ENCODE data around the gene KRT39.
"Not testable (repeated sequence)": the region's sequence is repeated elsewhere in the genome, so short reads cannot be mapped to it uniquely, and the experiment has no call there.

Gene KRT39

DNA sequence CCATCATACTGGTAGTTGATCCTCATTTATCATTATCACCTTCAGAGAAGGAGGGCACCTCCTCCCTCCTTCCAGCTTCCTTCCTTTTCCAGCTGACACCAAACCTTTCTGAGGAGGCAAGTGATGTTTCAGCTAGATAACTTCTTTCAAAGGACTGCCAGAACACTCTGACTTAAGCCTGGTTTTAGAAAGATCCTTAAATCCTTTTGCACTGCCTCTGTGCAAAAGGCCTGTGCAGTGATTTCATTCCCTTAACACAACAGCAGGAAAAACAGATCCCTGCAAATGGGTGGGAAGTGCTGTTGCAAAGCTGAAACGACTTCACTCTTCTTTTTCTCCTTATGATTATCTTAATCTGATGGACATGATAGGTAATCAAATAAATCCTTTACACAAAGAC, 22.2 kb downstream of the KRT39 start:
- DNase-seq (ENCODE audit: insufficient read length, low spot score), result no peak
- FAIRE-seq, result no peak

- peak; percentile 16 for FAIRE-seq
Measured at GRCh38 chr17:40942553-40942952, 24.2 kb downstream of the KRT39 start.

GRCh38 chr17:40940266-40940665, 26.5 kb downstream of the KRT39 start:
- FAIRE-seq, result peak; percentile 16
- no peak for DNase-seq (ENCODE audit: insufficient read length, low spot score)

More at GRCh38 chr17:40942553-40942952, 24.2 kb downstream of the KRT39 start:
- DNase-seq (ENCODE audit: insufficient read length, low spot score), result no peak

DNA sequence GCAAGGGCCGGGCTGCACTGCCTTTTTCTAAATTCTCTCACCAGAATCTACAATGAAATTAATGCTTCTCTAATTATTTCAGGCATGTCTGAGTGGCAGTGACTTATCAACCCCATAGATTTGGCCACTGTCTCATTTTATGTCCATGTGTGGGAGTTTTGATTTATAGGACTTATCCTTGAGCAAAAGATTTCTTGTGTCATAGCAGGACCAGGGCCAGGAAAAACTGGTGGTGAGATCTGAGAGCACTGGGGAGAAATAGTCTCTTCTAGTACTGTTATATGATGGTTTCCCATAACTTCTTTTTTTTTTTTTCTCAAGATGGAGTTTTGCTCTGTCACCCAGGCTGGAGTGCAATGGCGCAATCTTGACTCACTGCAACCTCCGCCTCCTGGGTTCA, 27.8 kb downstream of the KRT39 start:
- no peak for FAIRE-seq
- DNase-seq (ENCODE audit: insufficient read length, low spot score), result no peak

DNA sequence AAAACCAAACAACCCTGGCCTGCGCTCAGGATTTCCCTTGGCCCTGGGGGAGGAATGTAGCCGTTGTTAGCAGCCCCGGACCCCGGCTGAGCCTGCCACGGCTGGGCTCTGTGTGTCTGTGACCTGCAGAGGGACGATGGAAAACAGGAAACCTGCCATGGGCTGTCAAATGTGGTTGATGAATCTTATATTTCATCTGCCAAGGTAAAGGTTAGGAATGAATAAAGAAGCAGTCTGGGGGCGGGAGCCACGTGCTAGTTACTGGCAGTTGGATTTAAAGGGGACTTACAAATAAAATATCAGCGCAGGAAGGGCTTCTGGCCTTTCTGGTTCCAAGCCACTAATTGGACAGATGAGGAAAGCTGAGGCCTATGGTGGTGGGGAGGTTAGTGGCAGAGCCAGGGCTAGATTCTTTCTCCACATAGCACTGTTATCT, 29.3 kb downstream of the KRT39 start, which contains the start of gene KRT23:
Gene KRT23 (minus strand): TSS at position 263 of the 436 bp plus-strand sequence. CDS start 1,043 bp downstream, outside the sequence.
- FAIRE-seq, result no peak
- DNase-seq (ENCODE audit: insufficient read length, low spot score), result no peak

DNA sequence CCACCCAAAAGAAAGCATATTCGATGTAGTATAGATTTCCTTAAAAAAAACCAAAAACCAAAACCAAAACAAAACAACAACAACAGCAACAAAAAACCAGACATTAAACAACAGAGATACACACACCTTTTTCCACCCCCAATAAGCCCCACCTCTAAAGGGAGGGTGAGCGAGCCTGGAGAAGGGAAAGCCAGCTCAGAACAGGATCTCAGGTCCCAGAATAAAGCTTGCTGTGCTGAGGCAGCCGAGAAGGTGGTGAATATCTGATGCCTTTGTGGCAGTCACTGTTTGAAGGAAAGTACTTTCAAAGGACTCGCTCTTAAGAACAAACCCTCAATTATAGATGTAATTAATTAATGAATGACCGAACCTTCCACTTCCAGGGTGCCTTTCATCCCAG, 29.8 kb downstream of the KRT39 start:
- no peak for DNase-seq (ENCODE audit: insufficient read length, low spot score)
- no peak for FAIRE-seq

GRCh38 chr17:40936437-40936971, 30.2 kb downstream of the KRT39 start:
- DNase-seq (ENCODE audit: insufficient read length, low spot score) (no peak), FAIRE-seq (peak; percentile 42)

DNA sequence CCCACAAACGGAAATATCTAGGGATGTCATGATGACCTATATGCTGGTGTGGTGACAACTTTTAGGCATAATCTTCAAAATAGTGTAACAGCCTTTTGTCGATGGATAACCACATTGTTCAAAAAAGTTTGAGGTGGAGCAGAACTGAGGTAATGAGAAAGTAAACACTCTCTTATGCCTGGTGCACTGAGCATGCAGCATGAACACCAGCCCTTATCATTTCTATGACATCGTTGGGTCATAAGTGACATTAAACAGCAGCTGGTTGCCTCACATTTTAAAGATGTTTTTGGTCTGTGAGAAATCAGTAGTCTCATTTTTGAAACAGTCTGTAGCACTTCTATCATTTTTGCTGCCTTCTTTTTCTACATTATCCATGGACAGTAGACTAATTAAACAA, 31.1 kb downstream of the KRT39 start:
- DNase-seq (ENCODE audit: insufficient read length, low spot score) (no peak), FAIRE-seq (peak; percentile 63)

DNA sequence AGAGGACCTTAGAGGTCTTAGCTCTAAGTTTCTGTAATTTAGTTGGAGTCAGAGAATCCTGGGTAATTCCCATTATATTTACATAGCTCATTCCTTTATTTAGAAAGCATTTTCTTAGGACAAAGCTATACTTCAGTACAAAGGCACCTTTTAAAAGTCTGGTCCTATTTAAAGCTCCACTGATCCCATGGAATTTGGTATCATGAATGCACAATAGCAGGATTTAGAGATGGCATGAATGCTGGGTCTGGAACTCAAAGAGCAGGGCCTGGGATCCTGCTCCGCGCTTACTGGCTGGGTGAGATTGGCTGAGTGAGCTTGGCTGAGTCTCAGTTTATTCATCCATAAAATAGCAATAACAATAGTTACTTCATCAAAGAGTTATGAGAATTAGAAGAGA, 34.1 kb downstream of the KRT39 start:
- DNase-seq (ENCODE audit: insufficient read length, low spot score), result no peak
- FAIRE-seq, result no peak

GRCh38 chr17:40931311-40931710, 35.4 kb downstream of the KRT39 start:
- no peak for FAIRE-seq

DNA sequence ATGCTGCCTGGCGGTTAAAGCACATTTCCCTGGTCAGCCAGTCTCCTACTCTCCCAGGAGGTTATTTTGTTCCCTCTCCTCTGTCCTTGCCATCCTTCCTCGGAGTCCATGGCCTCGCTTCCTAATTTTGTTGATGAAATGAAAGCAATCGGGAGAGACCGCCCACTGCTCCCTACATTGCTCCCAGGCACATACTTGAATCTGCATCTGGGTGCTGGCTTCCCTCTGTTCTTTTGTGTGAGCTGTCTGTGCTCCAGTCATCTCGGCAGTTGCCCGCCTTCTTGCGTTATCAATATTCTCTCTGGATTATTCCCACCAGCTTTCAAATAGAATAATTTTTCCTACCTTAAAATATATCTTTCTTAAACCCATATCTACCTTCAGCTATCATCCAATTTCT, 40.4 kb downstream of the KRT39 start:
- DNase-seq (ENCODE audit: insufficient read length, low spot score) (no peak), FAIRE-seq (no peak)

More at GRCh38 chr17:40931311-40931710, 35.4 kb downstream of the KRT39 start:
- no peak for DNase-seq (ENCODE audit: insufficient read length, low spot score)

DNA sequence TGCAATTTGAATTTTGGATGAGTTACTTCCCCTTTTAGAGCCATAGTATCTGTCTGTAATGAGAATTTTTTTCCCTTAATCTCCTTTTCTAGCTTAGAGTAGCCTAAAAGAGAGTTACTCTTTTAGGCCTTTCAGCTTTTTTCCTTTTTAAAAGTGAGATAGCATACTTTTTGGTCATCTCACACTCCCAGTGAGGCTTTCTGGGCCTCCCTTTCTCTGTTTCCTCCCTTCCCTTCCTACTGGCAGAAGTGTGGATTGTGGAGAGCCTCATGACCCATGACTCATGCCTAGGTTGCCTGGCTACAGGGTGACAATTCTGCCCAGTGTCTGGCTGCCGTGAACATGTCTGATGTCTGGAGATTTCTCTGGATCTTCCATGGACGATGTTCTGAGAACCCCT, 44.5 kb downstream of the KRT39 start:
- peak; percentile 67 for DNase-seq (ENCODE audit: insufficient read length, low spot score)
- peak; percentile 92 for FAIRE-seq

DNA sequence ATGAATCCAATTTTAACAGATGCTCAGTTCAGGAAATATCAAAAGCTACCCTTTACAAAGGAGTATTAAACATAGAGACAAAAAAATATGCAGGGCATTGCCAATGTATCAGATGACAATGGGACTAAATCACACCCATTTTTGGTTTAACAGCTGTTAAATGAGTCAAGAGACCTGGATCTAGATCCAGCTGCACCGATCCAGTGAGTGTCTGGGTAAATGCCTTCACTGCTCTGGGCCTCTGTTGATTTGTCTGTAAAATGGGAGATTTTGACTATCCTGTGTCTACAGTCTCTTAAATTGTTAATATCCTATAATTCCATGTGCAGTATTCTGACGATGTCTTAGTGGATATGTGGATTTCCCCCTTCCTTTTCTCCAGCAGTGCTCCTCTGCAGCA, 45.7 kb downstream of the KRT39 start:
- FAIRE-seq (no peak), DNase-seq (ENCODE audit: insufficient read length, low spot score) (no peak)

- DNase-seq (ENCODE audit: insufficient read length, low spot score); FAIRE-seq: not testable (repeated sequence)
Measured at GRCh38 chr17:40917116-40917515, 49.6 kb downstream of the KRT39 start.

GRCh38 chr17:40916366-40916765, 50.4 kb downstream of the KRT39 start:
- DNase-seq (ENCODE audit: insufficient read length, low spot score) (no peak), FAIRE-seq (no peak)

- DNase-seq (ENCODE audit: insufficient read length, low spot score), result no peak
Measured at GRCh38 chr17:40915721-40916256, 51.0 kb downstream of the KRT39 start.

GRCh38 chr17:40915199-40915661, 51.5 kb downstream of the KRT39 start:
- FAIRE-seq (no peak), DNase-seq (ENCODE audit: insufficient read length, low spot score) (peak; percentile 85)

More at GRCh38 chr17:40915721-40916256, 51.0 kb downstream of the KRT39 start:
- no peak for FAIRE-seq

- DNase-seq (ENCODE audit: insufficient read length, low spot score), result no peak
Measured at GRCh38 chr17:40914075-40914855, 52.5 kb downstream of the KRT39 start.

GRCh38 chr17:40912486-40913210, 54.1 kb downstream of the KRT39 start:
- no peak for FAIRE-seq
- no peak for DNase-seq (ENCODE audit: insufficient read length, low spot score)

More at GRCh38 chr17:40914075-40914855, 52.5 kb downstream of the KRT39 start:
- no peak for FAIRE-seq

DNA sequence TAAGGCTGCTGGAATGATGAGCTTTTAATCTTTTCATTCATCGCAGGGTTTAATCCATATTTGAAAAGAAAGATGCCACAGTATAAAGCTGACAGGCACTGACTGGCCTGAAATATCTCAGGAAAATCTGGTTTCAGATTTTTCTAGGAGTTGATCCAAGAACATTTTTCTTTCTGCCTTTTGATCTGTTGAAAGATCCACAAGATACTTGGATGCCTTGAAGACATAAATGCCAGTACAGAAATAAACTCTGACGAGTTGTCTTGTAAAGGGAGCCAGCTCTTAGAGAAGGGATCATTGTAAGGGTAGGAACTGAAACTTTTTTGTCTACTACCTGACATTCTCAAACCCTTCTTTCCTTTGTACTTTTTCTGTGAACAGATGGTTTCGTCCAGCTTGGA, 56.3 kb downstream of the KRT39 start:
- FAIRE-seq (no peak), DNase-seq (ENCODE audit: insufficient read length, low spot score) (no peak)

DNA sequence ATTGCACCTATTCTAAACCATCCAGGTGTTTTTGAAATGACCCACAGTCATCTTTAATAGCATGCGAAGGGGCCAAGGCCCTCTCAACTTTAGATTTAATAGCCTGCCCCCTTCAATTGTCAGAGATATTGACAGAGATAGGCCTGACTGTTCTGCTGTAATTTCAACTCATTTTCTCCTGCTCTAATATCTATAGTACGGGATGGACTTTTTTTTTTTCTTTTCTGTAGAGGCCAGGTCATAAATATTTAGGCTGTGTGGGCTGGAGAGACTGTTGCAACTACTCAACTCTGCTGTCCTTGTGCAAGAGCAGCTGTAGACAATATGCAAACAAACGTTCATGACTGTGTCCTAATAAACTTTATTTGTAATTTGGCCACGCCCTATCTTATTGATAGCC, 57.0 kb downstream of the KRT39 start:
- DNase-seq (ENCODE audit: insufficient read length, low spot score) (no peak), FAIRE-seq (no peak)

Data from HTR-8/SVneo (cell line).